ENCODE results near the gene PRKN.

Gene PRKN

GRCh38 chr6:162154001-162154400 lies 573.6 kb downstream of the PRKN start:
- no peak overlapping the region for H3K27ac ChIP-seq (ENCODE audit: low read depth, low read length)
- no peak overlapping the region for H3K4me3 ChIP-seq (ENCODE audit: low read length)
- no peaks in the 10 kb centered on the region for H3K27me3 ChIP-seq (ENCODE audit: control insufficient read depth, insufficient read depth, low read length)
- H3K9ac ChIP-seq (ENCODE audit: low read length), result no peak overlapping the region
- no peaks in the 10 kb centered on the region for H3K4me1 ChIP-seq (ENCODE audit: control insufficient read depth, insufficient read depth, low read length)
- H3K36me3 ChIP-seq (ENCODE audit: control insufficient read depth, insufficient read depth, low read length), result no peaks in the 10 kb centered on the region

GRCh38 chr6:162153120-162153519 lies 574.4 kb downstream of the PRKN start:
- Histone ChIP-seq H3K9ac (ENCODE audit: low read length) (no peak overlapping the region), H3K27me3 (ENCODE audit: control insufficient read depth, insufficient read depth, low read length) (no peaks in the 10 kb centered on the region), H3K4me3 (ENCODE audit: low read length) (no peak overlapping the region), H3K4me1 (ENCODE audit: control insufficient read depth, insufficient read depth, low read length) (no peaks in the 10 kb centered on the region), H3K27ac (ENCODE audit: low read depth, low read length) (no peak overlapping the region), H3K36me3 (ENCODE audit: control insufficient read depth, insufficient read depth, low read length) (no peaks in the 10 kb centered on the region)

GRCh38 chr6:162151021-162151665 lies 576.4 kb downstream of the PRKN start:
- H3K27ac ChIP-seq (ENCODE audit: low read depth, low read length), result no peak overlapping the region
- no peaks in the 10 kb centered on the region for H3K27me3 ChIP-seq (ENCODE audit: control insufficient read depth, insufficient read depth, low read length)
- H3K9ac ChIP-seq (ENCODE audit: low read length), result no peak overlapping the region
- no peak overlapping the region for H3K4me3 ChIP-seq (ENCODE audit: low read length)
- H3K4me1 ChIP-seq (ENCODE audit: control insufficient read depth, insufficient read depth, low read length), result no peaks in the 10 kb centered on the region
- no peaks in the 10 kb centered on the region for H3K36me3 ChIP-seq (ENCODE audit: control insufficient read depth, insufficient read depth, low read length)

- Histone ChIP-seq H3K27ac (ENCODE audit: low read depth, low read length) (no peak overlapping the region), H3K9ac (ENCODE audit: low read length) (no peak overlapping the region), H3K27me3 (ENCODE audit: control insufficient read depth, insufficient read depth, low read length) (no peaks in the 10 kb centered on the region), H3K36me3 (ENCODE audit: control insufficient read depth, insufficient read depth, low read length) (no peaks in the 10 kb centered on the region), H3K4me3 (ENCODE audit: low read length) (no peak overlapping the region), H3K4me1 (ENCODE audit: control insufficient read depth, insufficient read depth, low read length) (no peaks in the 10 kb centered on the region)
These were observed 577.3 kb downstream of the PRKN start for GRCh38 chr6:162150295-162150694.

- H3K9ac ChIP-seq (ENCODE audit: low read length), result no peak overlapping the region
- H3K36me3 ChIP-seq (ENCODE audit: control insufficient read depth, insufficient read depth, low read length), result no peaks in the 10 kb centered on the region
- no peak overlapping the region for H3K27ac ChIP-seq (ENCODE audit: low read depth, low read length)
- H3K4me1 ChIP-seq (ENCODE audit: control insufficient read depth, insufficient read depth, low read length), result no peaks in the 10 kb centered on the region
- no peak overlapping the region for H3K4me3 ChIP-seq (ENCODE audit: low read length)
- no peaks in the 10 kb centered on the region for H3K27me3 ChIP-seq (ENCODE audit: control insufficient read depth, insufficient read depth, low read length)
These were observed 577.8 kb downstream of the PRKN start for GRCh38 chr6:162149786-162150185.

- no peaks in the 10 kb centered on the region for H3K4me1 ChIP-seq (ENCODE audit: control insufficient read depth, insufficient read depth, low read length)
- no peak overlapping the region for H3K9ac ChIP-seq (ENCODE audit: low read length)
- H3K27me3 ChIP-seq (ENCODE audit: control insufficient read depth, insufficient read depth, low read length), result no peaks in the 10 kb centered on the region
- H3K4me3 ChIP-seq (ENCODE audit: low read length), result no peak overlapping the region
- H3K36me3 ChIP-seq (ENCODE audit: control insufficient read depth, insufficient read depth, low read length), result no peaks in the 10 kb centered on the region
- no peak overlapping the region for H3K27ac ChIP-seq (ENCODE audit: low read depth, low read length)
These were observed 579.8 kb downstream of the PRKN start for GRCh38 chr6:162147805-162148204.

- H3K27ac ChIP-seq (ENCODE audit: low read depth, low read length), result no peak overlapping the region
- no peak overlapping the region for H3K9ac ChIP-seq (ENCODE audit: low read length)
- H3K4me1 ChIP-seq (ENCODE audit: control insufficient read depth, insufficient read depth, low read length), result no peaks in the 10 kb centered on the region
- no peaks in the 10 kb centered on the region for H3K27me3 ChIP-seq (ENCODE audit: control insufficient read depth, insufficient read depth, low read length)
- no peak overlapping the region for H3K4me3 ChIP-seq (ENCODE audit: low read length)
- H3K36me3 ChIP-seq (ENCODE audit: control insufficient read depth, insufficient read depth, low read length), result no peaks in the 10 kb centered on the region
These were observed 580.3 kb downstream of the PRKN start for GRCh38 chr6:162147281-162147680.

- no peaks in the 10 kb centered on the region for H3K27me3 ChIP-seq (ENCODE audit: control insufficient read depth, insufficient read depth, low read length)
- no peaks in the 10 kb centered on the region for H3K4me1 ChIP-seq (ENCODE audit: control insufficient read depth, insufficient read depth, low read length)
- H3K27ac ChIP-seq (ENCODE audit: low read depth, low read length), result no peak overlapping the region
- no peak overlapping the region for H3K4me3 ChIP-seq (ENCODE audit: low read length)
- no peaks in the 10 kb centered on the region for H3K36me3 ChIP-seq (ENCODE audit: control insufficient read depth, insufficient read depth, low read length)
- no peak overlapping the region for H3K9ac ChIP-seq (ENCODE audit: low read length)
These were observed 587.2 kb downstream of the PRKN start for GRCh38 chr6:162140251-162140852.

GRCh38 chr6:162125659-162126058 lies 601.9 kb downstream of the PRKN start:
- Histone ChIP-seq H3K4me3 (ENCODE audit: low read length) (no peak overlapping the region), H3K4me1 (ENCODE audit: control insufficient read depth, insufficient read depth, low read length) (no peaks in the 10 kb centered on the region), H3K9ac (ENCODE audit: low read length) (no peak overlapping the region), H3K36me3 (ENCODE audit: control insufficient read depth, insufficient read depth, low read length) (no peaks in the 10 kb centered on the region), H3K27me3 (ENCODE audit: control insufficient read depth, insufficient read depth, low read length) (no peaks in the 10 kb centered on the region), H3K27ac (ENCODE audit: low read depth, low read length) (no peak overlapping the region)

- Histone ChIP-seq H3K4me3 (ENCODE audit: low read length) (no peak overlapping the region), H3K27ac (ENCODE audit: low read depth, low read length) (no peak overlapping the region), H3K36me3 (ENCODE audit: control insufficient read depth, insufficient read depth, low read length) (no peaks in the 10 kb centered on the region), H3K9ac (ENCODE audit: low read length) (no peak overlapping the region), H3K27me3 (ENCODE audit: control insufficient read depth, insufficient read depth, low read length) (no peaks in the 10 kb centered on the region), H3K4me1 (ENCODE audit: control insufficient read depth, insufficient read depth, low read length) (no peaks in the 10 kb centered on the region)
These were observed 602.7 kb downstream of the PRKN start for GRCh38 chr6:162124710-162125435.

GRCh38 chr6:162123797-162124196 lies 603.8 kb downstream of the PRKN start:
- H3K4me1 ChIP-seq (ENCODE audit: control insufficient read depth, insufficient read depth, low read length), result peaks cover 2% of the 10 kb centered on the region
- H3K27me3 ChIP-seq (ENCODE audit: control insufficient read depth, insufficient read depth, low read length), result no peaks in the 10 kb centered on the region
- no peak overlapping the region for H3K9ac ChIP-seq (ENCODE audit: low read length)
- H3K36me3 ChIP-seq (ENCODE audit: control insufficient read depth, insufficient read depth, low read length), result no peaks in the 10 kb centered on the region
- H3K4me3 ChIP-seq (ENCODE audit: low read length), result no peak overlapping the region
- H3K27ac ChIP-seq (ENCODE audit: low read depth, low read length), result no peak overlapping the region

- Histone ChIP-seq H3K9ac (ENCODE audit: low read length) (no peak overlapping the region), H3K36me3 (ENCODE audit: control insufficient read depth, insufficient read depth, low read length) (no peaks in the 10 kb centered on the region), H3K4me1 (ENCODE audit: control insufficient read depth, insufficient read depth, low read length) (peaks cover 2% of the 10 kb centered on the region), H3K27ac (ENCODE audit: low read depth, low read length) (no peak overlapping the region), H3K27me3 (ENCODE audit: control insufficient read depth, insufficient read depth, low read length) (no peaks in the 10 kb centered on the region), H3K4me3 (ENCODE audit: low read length) (no peak overlapping the region)
These were observed 608.2 kb downstream of the PRKN start for GRCh38 chr6:162119341-162119740.

GRCh38 chr6:162118706-162119105 lies 608.9 kb downstream of the PRKN start:
- no peak overlapping the region for H3K4me3 ChIP-seq (ENCODE audit: low read length)
- no peaks in the 10 kb centered on the region for H3K36me3 ChIP-seq (ENCODE audit: control insufficient read depth, insufficient read depth, low read length)
- peaks cover 2% of the 10 kb centered on the region for H3K4me1 ChIP-seq (ENCODE audit: control insufficient read depth, insufficient read depth, low read length)
- no peak overlapping the region for H3K9ac ChIP-seq (ENCODE audit: low read length)
- no peaks in the 10 kb centered on the region for H3K27me3 ChIP-seq (ENCODE audit: control insufficient read depth, insufficient read depth, low read length)
- H3K27ac ChIP-seq (ENCODE audit: low read depth, low read length), result no peak overlapping the region
